ENCODE data around the gene MAGI2.

Gene MAGI2

GRCh38 chr7:79149831-79150230 is 303.6 kb downstream of the MAGI2 start:
- Histone ChIP-seq H3K9ac (ENCODE audit: low read depth, low read length, poor library complexity, severe bottlenecking) (no peak overlapping the region), H4K20me1 (ENCODE audit: insufficient read depth, low read length, poor library complexity, severe bottlenecking) (no peaks in the 10 kb centered on the region), H3K36me3 (ENCODE audit: insufficient read depth, low read length) (no peaks in the 10 kb centered on the region), H2AFZ (ENCODE audit: low read length) (no peak overlapping the region), H3K9me2 (replicated peaks; ENCODE audit: low read depth, low read length) (no peaks in the 10 kb centered on the region), H3K9me3 (ENCODE audit: insufficient read depth, low read depth, low read length) (no peaks in the 10 kb centered on the region), H3K4me1 (ENCODE audit: insufficient read depth, low read length, poor library complexity, severe bottlenecking) (no peaks in the 10 kb centered on the region), H3K79me2 (ENCODE audit: insufficient read depth, low read length) (no peaks in the 10 kb centered on the region), H3K4me3 (ENCODE audit: low read length, poor library complexity, severe bottlenecking) (no peak overlapping the region), H3F3A (ENCODE audit: low read depth) (no peaks in the 10 kb centered on the region), H3K27me3 (ENCODE audit: insufficient read depth, low read length, poor library complexity, severe bottlenecking) (no peaks in the 10 kb centered on the region), H3K4me2 (ENCODE audit: low read depth, low read length, poor library complexity, severe bottlenecking) (no peak overlapping the region)
- no peak for TF ChIP-seq EZH2phosphoT487 (IDR thresholded peaks at IDR 0.05; ENCODE audit: borderline replicate concordance)
- TF ChIP-seq CTCF (conservative IDR thresholded peaks at IDR 0.05; ENCODE audit: low read length): no peak

- Histone ChIP-seq H3K9ac (ENCODE audit: low read depth, low read length, poor library complexity, severe bottlenecking) (no peak overlapping the region), H3K27me3 (ENCODE audit: insufficient read depth, low read length, poor library complexity, severe bottlenecking) (no peaks in the 10 kb centered on the region), H3K79me2 (ENCODE audit: insufficient read depth, low read length) (no peaks in the 10 kb centered on the region), H2AFZ (ENCODE audit: low read length) (no peak overlapping the region), H3K4me2 (ENCODE audit: low read depth, low read length, poor library complexity, severe bottlenecking) (no peak overlapping the region), H3K36me3 (ENCODE audit: insufficient read depth, low read length) (no peaks in the 10 kb centered on the region), H4K20me1 (ENCODE audit: insufficient read depth, low read length, poor library complexity, severe bottlenecking) (no peaks in the 10 kb centered on the region), H3K4me3 (ENCODE audit: low read length, poor library complexity, severe bottlenecking) (no peak overlapping the region), H3K9me3 (ENCODE audit: insufficient read depth, low read depth, low read length) (no peaks in the 10 kb centered on the region), H3F3A (ENCODE audit: low read depth) (no peaks in the 10 kb centered on the region), H3K9me2 (replicated peaks; ENCODE audit: low read depth, low read length) (no peaks in the 10 kb centered on the region), H3K4me1 (ENCODE audit: insufficient read depth, low read length, poor library complexity, severe bottlenecking) (no peaks in the 10 kb centered on the region)
- TF ChIP-seq EZH2phosphoT487 (IDR thresholded peaks at IDR 0.05; ENCODE audit: borderline replicate concordance) (no peak), CTCF (conservative IDR thresholded peaks at IDR 0.05; ENCODE audit: low read length) (no peak)
Observed at GRCh38 chr7:79142706-79143105, 310.8 kb downstream of the MAGI2 start.

GRCh38 chr7:79141252-79141651 is 312.2 kb downstream of the MAGI2 start:
- no peak overlapping the region for H3K4me2 ChIP-seq (ENCODE audit: low read depth, low read length, poor library complexity, severe bottlenecking)
- no peaks in the 10 kb centered on the region for H3K4me1 ChIP-seq (ENCODE audit: insufficient read depth, low read length, poor library complexity, severe bottlenecking)
- no peak overlapping the region for H2AFZ ChIP-seq (ENCODE audit: low read length)
- no peak for TF ChIP-seq EZH2phosphoT487 (IDR thresholded peaks at IDR 0.05; ENCODE audit: borderline replicate concordance)
- no peak for TF ChIP-seq CTCF (conservative IDR thresholded peaks at IDR 0.05; ENCODE audit: low read length)
- no peaks in the 10 kb centered on the region for H3K9me2 ChIP-seq (replicated peaks; ENCODE audit: low read depth, low read length)
- H3K27me3 ChIP-seq (ENCODE audit: insufficient read depth, low read length, poor library complexity, severe bottlenecking): no peaks in the 10 kb centered on the region
- H3K9me3 ChIP-seq (ENCODE audit: insufficient read depth, low read depth, low read length): no peaks in the 10 kb centered on the region
- no peaks in the 10 kb centered on the region for H3K79me2 ChIP-seq (ENCODE audit: insufficient read depth, low read length)
- no peaks in the 10 kb centered on the region for H3K36me3 ChIP-seq (ENCODE audit: insufficient read depth, low read length)
- H4K20me1 ChIP-seq (ENCODE audit: insufficient read depth, low read length, poor library complexity, severe bottlenecking): no peaks in the 10 kb centered on the region
- no peak overlapping the region for H3K9ac ChIP-seq (ENCODE audit: low read depth, low read length, poor library complexity, severe bottlenecking)
- H3F3A ChIP-seq (ENCODE audit: low read depth): no peaks in the 10 kb centered on the region
- no peak overlapping the region for H3K4me3 ChIP-seq (ENCODE audit: low read length, poor library complexity, severe bottlenecking)

Measured in Loucy (cell line).